ENCODE data around the gene CPNE5.

Gene CPNE5

DNA sequence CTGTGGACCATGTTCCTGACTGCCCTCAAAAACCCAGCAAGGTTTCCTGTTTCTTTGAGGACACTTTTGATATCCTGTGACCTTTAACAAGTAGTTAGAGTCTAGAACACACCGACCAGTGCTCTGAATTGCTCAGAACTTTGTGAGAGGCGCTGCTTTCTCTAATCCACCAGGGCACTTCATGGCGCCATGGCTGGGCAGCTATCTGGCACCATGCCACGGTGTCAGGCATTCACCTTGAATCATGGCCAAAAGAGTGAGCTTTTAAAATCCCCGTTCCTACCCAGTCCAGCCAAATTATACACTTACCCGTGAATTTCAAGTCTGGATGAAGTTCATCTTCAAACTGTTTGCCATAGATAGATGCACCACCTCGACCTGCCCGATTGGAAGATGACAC, 17.0 kb upstream of the CPNE5 start:
- no peak overlapping the region for H3K4me3 ChIP-seq (ENCODE audit: low read depth, low read length)
- in situ Hi-C loops (cut with HindIII; ENCODE audit: low sequenced_read_pairs): no loop called here
- TF ChIP-seq, protein P1, sequence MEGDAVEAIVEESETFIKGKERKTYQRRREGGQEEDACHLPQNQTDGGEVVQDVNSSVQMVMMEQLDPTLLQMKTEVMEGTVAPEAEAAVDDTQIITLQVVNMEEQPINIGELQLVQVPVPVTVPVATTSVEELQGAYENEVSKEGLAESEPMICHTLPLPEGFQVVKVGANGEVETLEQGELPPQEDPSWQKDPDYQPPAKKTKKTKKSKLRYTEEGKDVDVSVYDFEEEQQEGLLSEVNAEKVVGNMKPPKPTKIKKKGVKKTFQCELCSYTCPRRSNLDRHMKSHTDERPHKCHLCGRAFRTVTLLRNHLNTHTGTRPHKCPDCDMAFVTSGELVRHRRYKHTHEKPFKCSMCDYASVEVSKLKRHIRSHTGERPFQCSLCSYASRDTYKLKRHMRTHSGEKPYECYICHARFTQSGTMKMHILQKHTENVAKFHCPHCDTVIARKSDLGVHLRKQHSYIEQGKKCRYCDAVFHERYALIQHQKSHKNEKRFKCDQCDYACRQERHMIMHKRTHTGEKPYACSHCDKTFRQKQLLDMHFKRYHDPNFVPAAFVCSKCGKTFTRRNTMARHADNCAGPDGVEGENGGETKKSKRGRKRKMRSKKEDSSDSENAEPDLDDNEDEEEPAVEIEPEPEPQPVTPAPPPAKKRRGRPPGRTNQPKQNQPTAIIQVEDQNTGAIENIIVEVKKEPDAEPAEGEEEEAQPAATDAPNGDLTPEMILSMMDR (IDR thresholded peaks at IDR 0.05; ENCODE audit: low read depth, low read length): no peak
- DNase-seq (ENCODE audit: low read depth, low spot score): no peak

- in situ Hi-C loops (cut with HindIII; ENCODE audit: low sequenced_read_pairs): no loop called here
- no peak overlapping the region for H3K4me3 ChIP-seq (ENCODE audit: low read depth, low read length)
- TF ChIP-seq, protein P1 (IDR thresholded peaks at IDR 0.05; ENCODE audit: low read depth, low read length): no peak
- DNase-seq (ENCODE audit: low read depth, low spot score): no peak
Measured at GRCh38 chr6:36855750-36856149, 16.5 kb upstream of the CPNE5 start.

DNA sequence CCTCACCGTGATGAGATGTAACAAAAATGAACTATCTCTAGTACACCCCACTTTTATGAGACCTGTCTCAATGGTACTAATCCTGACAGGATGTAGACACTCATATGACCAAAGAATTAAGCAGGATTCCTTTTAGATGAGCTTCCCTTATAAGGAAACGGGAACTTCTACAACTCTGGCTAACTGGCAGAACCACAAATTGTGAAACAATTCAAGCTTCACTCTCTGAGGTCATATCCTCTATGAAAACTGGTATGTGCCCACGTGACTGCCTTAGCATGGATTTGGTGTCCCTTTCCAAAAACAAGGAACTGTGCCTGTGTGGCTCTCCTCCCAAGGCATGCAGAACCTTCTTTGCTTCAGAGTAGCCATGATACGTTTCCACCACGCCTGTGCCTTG, 14.1 kb upstream of the CPNE5 start:
- in situ Hi-C loops (cut with HindIII; ENCODE audit: low sequenced_read_pairs): no loop called here
- no peak overlapping the region for H3K4me3 ChIP-seq (ENCODE audit: low read depth, low read length)
- peak; percentile 77 for DNase-seq (ENCODE audit: low read depth, low spot score)
- TF ChIP-seq, protein P1 (IDR thresholded peaks at IDR 0.05; ENCODE audit: low read depth, low read length): no peak

DNA sequence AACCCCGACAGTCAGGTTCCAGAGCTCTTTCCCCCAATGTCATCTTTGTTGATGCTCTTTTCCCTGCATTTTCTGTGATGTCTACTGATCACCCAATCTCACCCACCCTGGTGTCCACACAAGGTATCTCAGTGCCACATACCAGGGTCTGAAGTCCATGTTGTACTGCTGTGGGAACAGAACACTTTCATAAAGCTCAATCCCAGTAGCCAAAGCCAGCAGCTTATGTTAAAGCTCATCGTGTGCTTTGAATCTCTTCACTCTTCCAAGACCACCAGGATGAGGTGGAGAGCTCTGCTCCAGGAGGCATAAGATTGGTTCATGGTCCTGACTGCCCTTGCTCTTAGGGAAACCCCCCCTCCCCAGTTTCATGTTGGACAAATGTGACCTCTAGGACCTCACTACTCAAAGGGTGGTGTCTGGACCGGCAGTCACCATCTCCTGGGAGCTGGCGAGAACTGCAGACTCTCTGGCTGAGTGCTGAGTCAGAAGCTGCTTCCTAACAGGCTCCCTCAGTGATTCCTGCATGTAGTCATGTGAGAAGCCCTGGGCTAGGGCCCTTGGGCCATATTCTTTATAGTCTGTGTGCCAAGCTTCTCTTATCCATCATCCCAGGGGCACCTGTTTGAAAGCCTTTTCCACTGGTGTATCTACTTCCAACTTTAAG, 13.4 kb upstream of the CPNE5 start:
- in situ Hi-C loops (cut with HindIII; ENCODE audit: low sequenced_read_pairs): no loop called here
- TF ChIP-seq, protein P1 (IDR thresholded peaks at IDR 0.05; ENCODE audit: low read depth, low read length): peak; percentile 18
- DNase-seq (ENCODE audit: low read depth, low spot score): peak; percentile 60
- H3K4me3 ChIP-seq (ENCODE audit: low read depth, low read length): no peak overlapping the region

DNA sequence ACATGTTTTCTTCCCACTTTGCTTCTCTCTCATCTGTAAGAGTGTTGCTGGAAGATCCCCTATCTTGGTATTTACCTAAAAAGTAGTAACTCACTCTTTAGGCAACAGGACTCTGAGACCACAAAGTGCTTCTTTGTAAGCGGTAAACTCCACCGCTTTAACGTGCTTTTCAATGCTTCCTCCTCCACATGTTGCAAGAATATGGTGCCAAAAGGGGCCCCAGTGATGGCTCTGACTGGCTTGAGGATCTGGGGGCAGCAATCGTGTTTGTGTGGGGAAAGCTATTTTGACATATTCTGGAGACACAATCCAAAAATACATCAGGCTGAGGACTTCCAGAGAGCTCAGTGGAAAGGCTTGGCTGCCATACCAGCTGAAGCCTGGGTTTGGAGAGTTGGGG, 12.4 kb upstream of the CPNE5 start:
- DNase-seq (ENCODE audit: low read depth, low spot score): no peak
- no peak overlapping the region for H3K4me3 ChIP-seq (ENCODE audit: low read depth, low read length)
- TF ChIP-seq, protein P1 (IDR thresholded peaks at IDR 0.05; ENCODE audit: low read depth, low read length): no peak
- in situ Hi-C loops (cut with HindIII; ENCODE audit: low sequenced_read_pairs): no loop called here

DNA sequence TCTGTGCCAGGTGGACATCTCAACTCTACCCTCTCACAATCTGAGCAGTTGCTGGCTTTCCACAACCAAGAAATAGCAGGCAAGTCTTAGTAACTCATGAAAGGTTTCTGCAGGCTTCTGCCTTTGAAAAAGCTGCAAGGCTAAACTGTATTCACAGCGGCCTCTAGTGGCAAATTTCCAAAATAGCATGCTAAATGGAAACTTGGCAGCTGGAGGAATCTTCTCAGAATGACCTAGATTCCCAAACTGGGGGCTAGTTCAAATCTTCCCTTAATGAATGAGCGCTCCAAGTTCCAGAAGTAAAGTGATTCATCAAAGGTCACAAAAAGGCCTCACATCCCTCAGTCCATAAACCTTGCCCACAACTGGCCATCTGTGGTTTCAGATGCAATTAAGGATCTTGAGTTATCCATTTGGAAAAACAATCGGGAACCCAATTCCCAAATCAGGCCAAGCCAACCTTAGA, 11.9 kb upstream of the CPNE5 start:
- peak; percentile 85 for DNase-seq (ENCODE audit: low read depth, low spot score)
- in situ Hi-C loops (cut with HindIII; ENCODE audit: low sequenced_read_pairs): no loop called here
- TF ChIP-seq, protein P1 (IDR thresholded peaks at IDR 0.05; ENCODE audit: low read depth, low read length): peak; percentile 79
- no peak overlapping the region for H3K4me3 ChIP-seq (ENCODE audit: low read depth, low read length)
